GM06990 (cell line): ENCODE data around the gene NDST3.

Experiments used
- DNase-seq: peaks from one replicate; pipeline ENCODE4 v3.0.0-alpha.2; 2011; ENCODE audit not compliant: insufficient read length; ENCODE audit errors: extremely low read depth
- H3K27me3 ChIP-seq: replicated peaks from 2 replicates; pipeline ENCODE4 v1.6.0; 2011; ENCODE audit warnings: low read length; ENCODE audit not compliant: control insufficient read depth, insufficient read depth
- H3K36me3 ChIP-seq: 2 replicates; pipeline ENCODE4 v1.5.1; 2011; ENCODE audit warnings: low read length; ENCODE audit not compliant: control insufficient read depth, insufficient read depth
- H3K4me3 ChIP-seq: replicated peaks from 2 replicates; pipeline ENCODE4 v1.5.1; 2011; ENCODE audit warnings: low read depth, mild to moderate bottlenecking, control low read depth, low read length
- TF ChIP-seq, protein P1 (sequence below): IDR thresholded peaks from 2 replicates; pipeline ENCODE4 v1.5.1; 2011; ENCODE audit warnings: low read length, control low read depth, mild to moderate bottlenecking, inconsistent platforms; ENCODE audit not compliant: insufficient read depth, poor library complexity, severe bottlenecking

Gene NDST3

DNA sequence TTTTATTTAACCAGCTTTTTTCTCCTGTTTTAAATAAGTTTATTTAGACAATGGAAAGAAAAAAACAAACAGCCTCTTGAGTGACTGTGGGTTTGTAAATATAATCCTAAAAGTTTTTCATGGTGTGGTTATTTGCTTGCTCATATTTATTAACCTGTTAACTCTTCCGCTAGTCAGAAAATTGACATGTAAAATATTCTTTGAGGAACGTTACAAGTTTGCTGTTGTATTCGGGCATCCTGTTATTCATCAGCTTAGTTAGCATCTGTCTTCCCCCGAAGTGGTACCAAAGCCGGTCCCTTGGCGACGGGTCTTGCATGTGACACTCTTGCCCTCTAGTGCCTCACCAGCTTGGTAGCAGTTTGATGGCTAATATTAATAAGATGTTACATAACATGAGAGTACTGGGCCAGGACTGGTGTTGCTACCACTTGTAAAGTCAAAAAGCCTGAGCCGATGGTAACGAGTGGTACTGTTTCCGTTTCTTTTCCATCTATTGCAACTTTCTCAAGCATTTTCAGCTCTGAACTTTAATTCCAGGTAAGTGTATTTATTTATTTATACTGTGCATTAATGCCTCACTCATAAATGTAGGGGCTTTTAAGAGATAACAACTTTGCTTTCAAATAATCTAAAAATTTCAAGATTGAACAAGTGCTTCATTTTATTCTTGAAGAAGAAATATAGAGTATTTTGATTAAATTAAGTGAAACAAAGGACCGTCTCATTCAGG is at the start of gene NDST3:
Gene NDST3 (plus strand): TSS at position 434 of the 733 bp plus-strand sequence. CDS start 19,425 bp downstream, outside the sequence.
- Histone ChIP-seq H3K36me3 (no peaks in the 10 kb centered on the region), H3K4me3 (no peak within 1 kb of the TSS), H3K27me3 (no peaks in the 10 kb centered on the region)
- no peak for DNase-seq
- TF ChIP-seq, protein P1, sequence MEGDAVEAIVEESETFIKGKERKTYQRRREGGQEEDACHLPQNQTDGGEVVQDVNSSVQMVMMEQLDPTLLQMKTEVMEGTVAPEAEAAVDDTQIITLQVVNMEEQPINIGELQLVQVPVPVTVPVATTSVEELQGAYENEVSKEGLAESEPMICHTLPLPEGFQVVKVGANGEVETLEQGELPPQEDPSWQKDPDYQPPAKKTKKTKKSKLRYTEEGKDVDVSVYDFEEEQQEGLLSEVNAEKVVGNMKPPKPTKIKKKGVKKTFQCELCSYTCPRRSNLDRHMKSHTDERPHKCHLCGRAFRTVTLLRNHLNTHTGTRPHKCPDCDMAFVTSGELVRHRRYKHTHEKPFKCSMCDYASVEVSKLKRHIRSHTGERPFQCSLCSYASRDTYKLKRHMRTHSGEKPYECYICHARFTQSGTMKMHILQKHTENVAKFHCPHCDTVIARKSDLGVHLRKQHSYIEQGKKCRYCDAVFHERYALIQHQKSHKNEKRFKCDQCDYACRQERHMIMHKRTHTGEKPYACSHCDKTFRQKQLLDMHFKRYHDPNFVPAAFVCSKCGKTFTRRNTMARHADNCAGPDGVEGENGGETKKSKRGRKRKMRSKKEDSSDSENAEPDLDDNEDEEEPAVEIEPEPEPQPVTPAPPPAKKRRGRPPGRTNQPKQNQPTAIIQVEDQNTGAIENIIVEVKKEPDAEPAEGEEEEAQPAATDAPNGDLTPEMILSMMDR: peak; percentile 23

DNA sequence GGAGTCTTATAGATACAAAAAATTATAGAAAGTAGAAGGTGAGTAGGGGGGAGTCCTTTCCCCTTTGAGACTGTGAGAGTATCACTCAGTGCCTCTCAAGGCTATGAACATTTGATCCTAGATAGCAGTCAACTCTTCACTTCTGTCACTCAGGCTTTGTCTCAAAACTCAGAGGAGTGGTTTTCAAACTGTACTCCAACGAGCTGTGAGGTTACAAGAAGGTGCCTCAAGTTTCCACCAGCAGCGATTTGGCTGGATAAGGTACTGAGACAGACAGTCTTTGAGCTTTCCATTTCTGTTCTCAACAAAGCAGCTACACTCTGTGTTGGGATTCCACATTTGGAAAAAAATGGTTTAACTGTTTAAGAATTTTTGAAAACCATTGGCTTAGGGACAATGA is 48.0 kb upstream of the NDST3 start:
- no peak overlapping the region for H3K4me3 ChIP-seq
- TF ChIP-seq, protein P1: no peak
- no peak for DNase-seq
- no peaks in the 10 kb centered on the region for H3K36me3 ChIP-seq
- H3K27me3 ChIP-seq: no peaks in the 10 kb centered on the region

DNA sequence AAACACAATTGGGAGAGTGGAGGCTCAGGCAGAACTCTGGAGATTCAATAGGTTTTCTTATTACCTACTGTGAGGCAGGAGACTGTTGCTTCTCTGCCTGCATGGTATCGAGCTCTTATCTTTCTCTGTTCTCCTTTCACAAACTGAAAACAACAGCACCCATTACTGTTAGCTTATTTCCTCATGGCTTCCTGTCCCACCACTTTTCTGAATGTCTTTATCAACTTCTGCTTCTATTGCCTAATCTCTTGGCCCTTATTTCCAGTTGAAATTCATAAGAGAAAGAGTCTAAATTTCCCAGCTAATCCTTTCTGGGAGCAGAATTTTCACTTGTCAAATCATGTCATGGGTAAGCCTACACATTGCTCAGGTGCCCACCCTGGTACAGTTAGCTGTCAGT is 46.8 kb upstream of the NDST3 start:
- no peak overlapping the region for H3K4me3 ChIP-seq
- no peaks in the 10 kb centered on the region for H3K27me3 ChIP-seq
- H3K36me3 ChIP-seq: no peaks in the 10 kb centered on the region
- TF ChIP-seq, protein P1: no peak
- DNase-seq: no peak

DNA sequence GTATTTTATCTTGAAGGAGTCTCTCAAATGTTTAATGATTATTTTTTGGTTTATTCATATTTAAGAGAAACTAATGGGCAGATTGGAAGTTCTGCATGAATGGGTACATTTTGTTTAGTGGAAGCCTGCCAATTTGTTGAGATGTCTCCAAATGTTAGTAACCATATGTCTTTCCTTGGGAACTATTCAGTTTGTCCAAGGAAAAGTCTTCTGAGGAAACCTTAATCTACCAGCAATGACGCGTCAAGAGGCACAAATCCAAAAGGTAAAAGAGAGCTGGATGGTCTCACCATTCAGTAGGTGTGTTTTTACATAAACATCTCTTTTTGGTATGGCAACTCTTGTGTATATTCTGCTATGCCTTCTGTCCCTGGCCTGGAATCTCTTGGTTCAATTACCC is 37.4 kb upstream of the NDST3 start:
- no peak for DNase-seq
- TF ChIP-seq, protein P1: no peak
- H3K27me3 ChIP-seq: no peaks in the 10 kb centered on the region
- no peaks in the 10 kb centered on the region for H3K36me3 ChIP-seq
- H3K4me3 ChIP-seq: no peak overlapping the region

DNA sequence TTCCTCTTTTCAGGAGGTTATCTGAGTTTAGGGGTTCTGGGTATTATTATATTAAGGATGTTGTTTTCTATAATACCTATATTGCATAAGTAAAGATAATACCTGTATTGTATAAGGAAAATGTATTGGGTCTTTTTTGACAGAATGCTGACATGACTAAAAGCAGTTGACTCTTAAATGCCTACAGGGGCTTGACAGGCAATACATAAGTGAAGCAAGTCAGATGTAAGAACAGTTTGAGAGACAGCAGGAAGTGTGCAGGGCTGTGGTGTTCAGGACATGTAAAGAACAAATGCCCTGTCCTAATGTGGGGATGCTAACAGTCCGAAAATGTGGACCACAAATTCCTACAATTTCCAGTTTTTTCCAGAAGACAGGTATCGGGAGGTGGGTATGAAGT is 30.2 kb upstream of the NDST3 start:
- no peaks in the 10 kb centered on the region for H3K36me3 ChIP-seq
- no peak for DNase-seq
- TF ChIP-seq, protein P1: no peak
- H3K4me3 ChIP-seq: no peak overlapping the region
- no peaks in the 10 kb centered on the region for H3K27me3 ChIP-seq
